Karpas-422 (cell line): ENCODE measurements around the gene NSMCE1. TPM values are rescaled to one million over a fixed set of nuclear protein-coding genes. Genes with fewer than 3 reads are reported as not detected.
"Not testable (repeated sequence)": the region's sequence is repeated elsewhere in the genome, so short reads cannot be mapped to it uniquely, and the experiment has no call there.

ENCODE experiments used
- DNase-seq: peaks from one replicate; pipeline ENCODE4 v3.0.0-alpha.2; 2015
- H2AFZ ChIP-seq: fragments of 200-600 bp; sonication (generic); 2 replicates; pipeline ENCODE4 v1.6.1; 2014; ENCODE audit warnings: antibody characterized with exemption, low read length, mixed read lengths
- H3K27ac ChIP-seq: fragments of 200-600 bp; sonication (generic); 2 replicates; pipeline ENCODE4 v1.5.1; 2014; ENCODE audit warnings: mild to moderate bottlenecking, low read length, moderate library complexity
- H3K27me3 ChIP-seq: fragments of 200-600 bp; sonication (generic); 2 replicates; pipeline ENCODE4 v1.6.1; 2014; ENCODE audit warnings: low read length, mixed read lengths
- H3K36me3 ChIP-seq: fragments of 200-600 bp; sonication (generic); 2 replicates; pipeline ENCODE4 v1.6.1; 2014; ENCODE audit warnings: low read length, mixed read lengths; ENCODE audit not compliant: insufficient read depth
- H3K4me1 ChIP-seq: fragments of 200-600 bp; sonication (generic); 2 replicates; pipeline ENCODE4 v1.6.1; 2014; ENCODE audit warnings: mild to moderate bottlenecking, low read length, mixed read lengths
- H3K4me2 ChIP-seq: fragments of 200-600 bp; sonication (generic); 2 replicates; pipeline ENCODE4 v1.6.1; 2014; ENCODE audit warnings: low read length, low read depth, mild to moderate bottlenecking; ENCODE audit not compliant: poor library complexity, severe bottlenecking
- H3K4me3 ChIP-seq: fragments of 200-600 bp; sonication (generic); 2 replicates; pipeline ENCODE4 v1.5.1; 2014; ENCODE audit warnings: mild to moderate bottlenecking, antibody characterized with exemption, low read length, mixed read lengths
- H3K79me2 ChIP-seq: fragments of 200-600 bp; sonication (generic); 2 replicates; pipeline ENCODE4 v1.6.1; 2014; ENCODE audit warnings: mild to moderate bottlenecking, low read length, mixed read lengths
- H3K9ac ChIP-seq: fragments of 200-600 bp; sonication (generic); 2 replicates; pipeline ENCODE4 v1.6.0; 2014; ENCODE audit warnings: low read length
- H3K9me2 ChIP-seq: fragments of 200-600 bp; sonication (generic), shearing (Covaris generic); replicated peaks from 2 replicates; pipeline ENCODE4 v1.6.0; 2014; ENCODE audit warnings: mild to moderate bottlenecking, low read length, moderate library complexity; ENCODE audit not compliant: insufficient read depth
- H3K9me3 ChIP-seq: fragments of 300-700, 200-600 bp; sonication (generic); 2 replicates; pipeline ENCODE4 v1.6.1; 2014; ENCODE audit warnings: low read length, mixed read lengths
- H4K20me1 ChIP-seq: fragments of 200-600 bp; sonication (generic); 2 replicates; pipeline ENCODE4 v1.6.1; 2014; ENCODE audit warnings: mild to moderate bottlenecking, antibody characterized with exemption, low read length, low read depth; ENCODE audit not compliant: insufficient read depth
- total RNA-seq: library from RNA; depleted of rRNA; stranded (reverse); fragments of >200 nt; shearing (Covaris generic); gene quantifications from 2 replicates; pipeline ENCODE4 v1.2.3, GENCODE V29; 2014; ENCODE audit warnings: low replicate concordance

NSMCE1 gene
- total RNA-seq, 1 experiment from 2014 or later = 77.8 TPM

- not testable (repeated sequence) for H3K9ac ChIP-seq, DNase-seq, H3K9me3 ChIP-seq, H3K9me2 ChIP-seq, H3K36me3 ChIP-seq, H3K27me3 ChIP-seq, H3K27ac ChIP-seq, H3K4me2 ChIP-seq, H2AFZ ChIP-seq, H3K4me1 ChIP-seq, H3K79me2 ChIP-seq, H3K4me3 ChIP-seq
- H4K20me1 ChIP-seq = peaks cover 11% of the 10 kb centered on the region; the same call in 1 of the 2 replicates
These were observed 21.5 kb downstream of the NSMCE1 start for GRCh38 chr16:27247076-27247475.

GRCh38 chr16:27246439-27246838, 22.1 kb downstream of the NSMCE1 start:
- DNase-seq = no peak
- Histone ChIP-seq H3K36me3 (no peaks in the 10 kb centered on the region), H3K4me2 (no peak overlapping the region), H3K9me2 (no peaks in the 10 kb centered on the region), H3K27me3 (no peaks in the 10 kb centered on the region), H4K20me1 (peaks cover 11% of the 10 kb centered on the region; the same call in 1 of the 2 replicates), H2AFZ (no peak overlapping the region), H3K4me1 (no peaks in the 10 kb centered on the region), H3K9me3 (no peaks in the 10 kb centered on the region), H3K9ac (no peak overlapping the region), H3K79me2 (no peaks in the 10 kb centered on the region), H3K4me3 (no peak overlapping the region), H3K27ac (no peak overlapping the region)

- Histone ChIP-seq H3K36me3 (no peaks in the 10 kb centered on the region), H3K27me3 (no peaks in the 10 kb centered on the region), H3K4me3 (no peak overlapping the region), H4K20me1 (peaks cover 11% of the 10 kb centered on the region; the same call in 1 of the 2 replicates), H3K9me3 (no peaks in the 10 kb centered on the region), H3K4me2 (no peak overlapping the region), H3K4me1 (no peaks in the 10 kb centered on the region), H3K9me2 (no peaks in the 10 kb centered on the region), H3K27ac (no peak overlapping the region), H2AFZ (no peak overlapping the region), H3K9ac (no peak overlapping the region), H3K79me2 (no peaks in the 10 kb centered on the region)
- DNase-seq = no peak
These were observed 23.0 kb downstream of the NSMCE1 start for GRCh38 chr16:27245276-27246172.

- Histone ChIP-seq H4K20me1 (peaks cover 11% of the 10 kb centered on the region; the same call in 1 of the 2 replicates), H3K4me2 (no peak overlapping the region), H3K9ac (no peak overlapping the region), H3K27me3 (no peaks in the 10 kb centered on the region), H3K4me3 (no peak overlapping the region), H3K79me2 (no peaks in the 10 kb centered on the region), H3K4me1 (no peaks in the 10 kb centered on the region), H2AFZ (no peak overlapping the region), H3K27ac (no peak overlapping the region), H3K9me2 (no peaks in the 10 kb centered on the region), H3K36me3 (no peaks in the 10 kb centered on the region), H3K9me3 (no peaks in the 10 kb centered on the region)
- no peak for DNase-seq
These were observed 24.2 kb downstream of the NSMCE1 start for GRCh38 chr16:27244363-27244755.

GRCh38 chr16:27243725-27244362, 24.7 kb downstream of the NSMCE1 start:
- Histone ChIP-seq H3K4me2 (no peak overlapping the region), H3K9me3 (no peaks in the 10 kb centered on the region), H3K4me1 (no peaks in the 10 kb centered on the region), H3K79me2 (no peaks in the 10 kb centered on the region), H3K4me3 (no peak overlapping the region), H3K27me3 (no peaks in the 10 kb centered on the region), H3K36me3 (no peaks in the 10 kb centered on the region), H3K9me2 (no peaks in the 10 kb centered on the region), H2AFZ (no peak overlapping the region), H3K9ac (no peak overlapping the region), H3K27ac (no peak overlapping the region), H4K20me1 (peaks cover 13% of the 10 kb centered on the region; the same call in 1 of the 2 replicates)
- DNase-seq = no peak

- Histone ChIP-seq H3K36me3 (no peaks in the 10 kb centered on the region), H3K27me3 (no peaks in the 10 kb centered on the region), H3K4me2 (no peak overlapping the region), H3K4me1 (peaks cover under 1% of the 10 kb centered on the region; the same call in 1 of the 2 replicates), H3K9me3 (no peaks in the 10 kb centered on the region), H3K9ac (no peak overlapping the region), H3K4me3 (no peak overlapping the region), H3K9me2 (no peaks in the 10 kb centered on the region), H3K79me2 (no peaks in the 10 kb centered on the region), H4K20me1 (peaks cover 13% of the 10 kb centered on the region; the same call in 1 of the 2 replicates), H2AFZ (no peak overlapping the region), H3K27ac (no peak overlapping the region)
- DNase-seq = no peak
These were observed 25.5 kb downstream of the NSMCE1 start for GRCh38 chr16:27242868-27243590.

- no peak for DNase-seq
- Histone ChIP-seq H3K9me2 (no peaks in the 10 kb centered on the region), H2AFZ (no peak overlapping the region), H3K27me3 (no peaks in the 10 kb centered on the region), H4K20me1 (peaks cover 13% of the 10 kb centered on the region; the same call in 1 of the 2 replicates), H3K4me3 (no peak overlapping the region), H3K9ac (no peak overlapping the region), H3K4me2 (no peak overlapping the region), H3K27ac (no peak overlapping the region), H3K4me1 (peaks cover 7% of the 10 kb centered on the region), H3K79me2 (no peaks in the 10 kb centered on the region), H3K9me3 (no peaks in the 10 kb centered on the region), H3K36me3 (no peaks in the 10 kb centered on the region)
These were observed 26.2 kb downstream of the NSMCE1 start for GRCh38 chr16:27242398-27242797.

GRCh38 chr16:27241658-27242057, 26.9 kb downstream of the NSMCE1 start:
- Histone ChIP-seq H3K36me3 (no peaks in the 10 kb centered on the region), H2AFZ (no peak overlapping the region), H3K4me3 (no peak overlapping the region), H3K4me1 (peaks cover 10% of the 10 kb centered on the region), H3K27ac (no peak overlapping the region), H3K27me3 (no peaks in the 10 kb centered on the region), H4K20me1 (peaks cover 13% of the 10 kb centered on the region; the same call in 1 of the 2 replicates), H3K4me2 (no peak overlapping the region), H3K9me3 (no peaks in the 10 kb centered on the region), H3K9me2 (no peaks in the 10 kb centered on the region), H3K9ac (no peak overlapping the region), H3K79me2 (no peaks in the 10 kb centered on the region)
- no peak for DNase-seq
